RWPE2 (cell line): ENCODE data around the gene CEP20.

Experiments used
- ATAC-seq: fragments of 200-7000 bp; cut with Tn5 transposase; 3 replicates; pipeline ENCODE4 v1.9.1; 2021; ENCODE audit warnings: low read depth
- DNase-seq: peaks from one replicate; pipeline ENCODE4 v3.0.0-alpha.2; 2020; ENCODE audit warnings: low spot score
- H3K27ac ChIP-seq: fragments of 450-650 bp; 2 replicates; pipeline ENCODE4 v1.5.1; 2017; ENCODE audit warnings: mild to moderate bottlenecking; ENCODE audit not compliant: poor library complexity, severe bottlenecking
- H3K27me3 ChIP-seq: fragments of 250-450 bp; sonication (Bioruptor Pico); 2 replicates; pipeline ENCODE4 v1.5.1; 2021; ENCODE audit warnings: mild to moderate bottlenecking, moderate library complexity; ENCODE audit not compliant: insufficient read depth, poor library complexity, severe bottlenecking
- H3K36me3 ChIP-seq: fragments of 250-450 bp; sonication (Bioruptor Pico); 2 replicates; pipeline ENCODE4 v1.5.1; 2020; ENCODE audit warnings: low read depth, mild to moderate bottlenecking, moderate library complexity
- H3K4me1 ChIP-seq: fragments of 250-450 bp; sonication (Bioruptor Pico); 2 replicates; pipeline ENCODE4 v1.5.1; 2021; ENCODE audit warnings: mild to moderate bottlenecking, moderate library complexity; ENCODE audit not compliant: insufficient read depth, poor library complexity, severe bottlenecking
- H3K4me3 ChIP-seq: fragments of 250-450 bp; sonication (Bioruptor Pico); 2 replicates; pipeline ENCODE4 v1.5.1; 2021; ENCODE audit warnings: mild to moderate bottlenecking, moderate library complexity; ENCODE audit not compliant: severe bottlenecking
- H3K9me3 ChIP-seq: fragments of 250-450 bp; sonication (Bioruptor Pico); 2 replicates; pipeline ENCODE4 v1.5.1; 2021; ENCODE audit warnings: mild to moderate bottlenecking, moderate library complexity; ENCODE audit not compliant: severe bottlenecking
- TF ChIP-seq, protein P1 (sequence below): fragments of 450-650 bp; IDR thresholded peaks from one replicate; pipeline ENCODE4 v1.5.1; 2017; ENCODE audit warnings: mild to moderate bottlenecking, moderate library complexity; ENCODE audit not compliant: poor library complexity, severe bottlenecking

The CEP20 gene

DNA sequence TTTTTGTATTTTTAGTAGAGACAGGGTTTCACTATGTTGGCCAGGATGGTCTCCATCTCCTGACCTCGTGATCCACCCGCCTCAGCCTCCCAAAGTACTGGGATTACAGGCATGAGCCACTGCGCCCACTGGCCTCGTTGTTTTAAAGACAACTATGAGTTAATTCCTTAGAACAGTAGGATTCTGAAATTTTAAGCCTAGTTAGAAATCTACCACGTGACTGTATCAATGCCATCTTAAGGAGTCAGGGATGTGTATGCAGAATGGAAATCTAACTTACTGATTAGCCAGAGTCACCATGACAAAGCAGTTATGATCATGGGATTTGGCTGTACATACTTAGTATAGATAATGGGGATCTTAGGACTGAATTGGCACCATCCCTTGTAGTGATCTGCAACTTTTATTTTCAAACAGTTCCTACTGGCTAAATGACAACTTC, 2.8 kb downstream of the CEP20 start:
- H3K4me3 ChIP-seq: no peak overlapping the region
- peaks cover 19% of the 10 kb centered on the region for H3K4me1 ChIP-seq
- no peaks in the 10 kb centered on the region for H3K27me3 ChIP-seq
- TF ChIP-seq, protein P1, sequence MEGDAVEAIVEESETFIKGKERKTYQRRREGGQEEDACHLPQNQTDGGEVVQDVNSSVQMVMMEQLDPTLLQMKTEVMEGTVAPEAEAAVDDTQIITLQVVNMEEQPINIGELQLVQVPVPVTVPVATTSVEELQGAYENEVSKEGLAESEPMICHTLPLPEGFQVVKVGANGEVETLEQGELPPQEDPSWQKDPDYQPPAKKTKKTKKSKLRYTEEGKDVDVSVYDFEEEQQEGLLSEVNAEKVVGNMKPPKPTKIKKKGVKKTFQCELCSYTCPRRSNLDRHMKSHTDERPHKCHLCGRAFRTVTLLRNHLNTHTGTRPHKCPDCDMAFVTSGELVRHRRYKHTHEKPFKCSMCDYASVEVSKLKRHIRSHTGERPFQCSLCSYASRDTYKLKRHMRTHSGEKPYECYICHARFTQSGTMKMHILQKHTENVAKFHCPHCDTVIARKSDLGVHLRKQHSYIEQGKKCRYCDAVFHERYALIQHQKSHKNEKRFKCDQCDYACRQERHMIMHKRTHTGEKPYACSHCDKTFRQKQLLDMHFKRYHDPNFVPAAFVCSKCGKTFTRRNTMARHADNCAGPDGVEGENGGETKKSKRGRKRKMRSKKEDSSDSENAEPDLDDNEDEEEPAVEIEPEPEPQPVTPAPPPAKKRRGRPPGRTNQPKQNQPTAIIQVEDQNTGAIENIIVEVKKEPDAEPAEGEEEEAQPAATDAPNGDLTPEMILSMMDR: no peak
- H3K36me3 ChIP-seq: peaks cover 45% of the 10 kb centered on the region
- ATAC-seq: no peak
- no peak overlapping the region for H3K27ac ChIP-seq
- no peak for DNase-seq
- H3K9me3 ChIP-seq: no peaks in the 10 kb centered on the region

DNA sequence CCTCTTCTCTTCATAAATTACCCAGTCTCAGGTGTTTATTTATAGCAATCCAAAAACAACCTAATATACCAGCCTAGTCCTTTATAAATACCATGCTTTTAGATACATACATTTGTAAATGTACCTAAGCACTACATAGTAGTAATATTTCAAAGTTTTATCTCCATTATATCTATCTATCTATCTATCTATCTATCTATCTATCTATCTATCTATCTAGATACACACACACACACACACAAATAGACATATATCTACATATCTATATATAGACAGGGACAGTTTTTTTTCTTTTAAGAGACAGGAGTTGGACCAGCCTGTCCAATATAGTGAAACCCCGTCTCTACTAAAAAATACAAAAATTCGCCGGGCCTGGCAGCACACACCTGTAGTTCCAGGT, 5.8 kb downstream of the CEP20 start:
- TF ChIP-seq, protein P1: no peak

GRCh38 chr16:15881794-15882379, 6.5 kb downstream of the CEP20 start:
- ATAC-seq: no peak

More for the DNA sequence above, 5.8 kb downstream of the CEP20 start:
- no peak overlapping the region for H3K4me3 ChIP-seq
- no peaks in the 10 kb centered on the region for H3K27me3 ChIP-seq
- peaks cover 33% of the 10 kb centered on the region for H3K4me1 ChIP-seq
- DNase-seq: no peak
- peaks cover 52% of the 10 kb centered on the region for H3K36me3 ChIP-seq
- no peaks in the 10 kb centered on the region for H3K9me3 ChIP-seq
- no peak for ATAC-seq
- H3K27ac ChIP-seq: no peak overlapping the region

DNA sequence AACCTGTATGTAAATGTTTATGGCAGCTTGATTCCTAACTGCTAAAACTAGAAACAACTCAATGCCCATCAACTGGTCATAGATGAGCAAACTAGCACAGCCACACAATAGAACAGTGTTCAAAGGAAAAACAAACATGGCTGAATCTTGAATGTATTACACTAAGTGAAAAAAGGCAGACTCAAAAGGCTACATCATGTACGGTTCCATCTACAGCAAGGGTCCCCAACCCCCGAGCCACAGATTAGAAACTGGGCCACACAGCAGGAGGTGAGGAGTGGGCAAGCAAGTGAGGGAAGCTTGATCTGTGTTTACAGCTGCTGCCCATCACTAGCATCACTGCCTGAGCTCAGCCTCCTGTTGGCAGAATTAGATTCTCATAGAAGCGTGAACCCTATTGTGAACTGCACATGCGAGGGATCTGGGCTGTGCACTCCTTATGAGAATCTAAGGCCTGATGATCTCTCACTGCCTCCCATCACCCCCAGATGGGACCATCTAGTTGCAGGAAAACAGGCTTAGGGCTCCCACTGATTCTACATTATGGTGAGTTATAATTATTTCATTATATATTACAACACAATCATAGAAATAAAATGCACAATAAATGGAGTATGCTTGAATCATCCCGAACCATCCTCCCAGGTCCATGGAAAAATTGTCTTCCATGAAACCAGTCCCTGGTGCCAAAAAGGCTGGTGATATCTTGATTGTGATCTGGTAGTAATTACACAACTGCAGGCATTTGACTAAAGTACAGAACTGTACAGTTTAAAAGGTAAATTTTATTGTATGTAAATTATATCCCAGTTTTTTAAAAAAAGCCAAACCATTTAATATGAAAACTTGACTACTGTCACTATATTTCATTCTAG, 7.7 kb downstream of the CEP20 start:
- Histone ChIP-seq H3K4me1 (peaks cover 29% of the 10 kb centered on the region), H3K36me3 (peaks cover 46% of the 10 kb centered on the region), H3K4me3 (no peak overlapping the region), H3K27ac (peak overlapping the region; percentile 75), H3K9me3 (no peaks in the 10 kb centered on the region), H3K27me3 (no peaks in the 10 kb centered on the region)
- DNase-seq: no peak
- ATAC-seq: no peak
- TF ChIP-seq, protein P1: no peak

More at GRCh38 chr16:15881794-15882379, 6.5 kb downstream of the CEP20 start:
- peaks cover 29% of the 10 kb centered on the region for H3K4me1 ChIP-seq
- H3K27me3 ChIP-seq: no peaks in the 10 kb centered on the region
- H3K4me3 ChIP-seq: no peak overlapping the region
- H3K36me3 ChIP-seq: peaks cover 52% of the 10 kb centered on the region
- H3K9me3 ChIP-seq: no peaks in the 10 kb centered on the region
- peak overlapping the region; percentile 75 for H3K27ac ChIP-seq
- TF ChIP-seq, protein P1: no peak
- no peak for DNase-seq
